Heart left ventricle (tissue), 16 donors: Measurements from ENCODE around the gene SLC9C1. TPM values are rescaled to one million over a fixed set of nuclear protein-coding genes. Genes with fewer than 3 reads are reported as not detected.

Source experiments
- ATAC-seq, 4 donors: fragments of 200-7000 bp; cut with Tn5 transposase; one replicate each; pipeline ENCODE4 v1.9.1; 2020 to 2022; ENCODE audit warnings: moderate library complexity in 4 of 4, mild to moderate bottlenecking in 3 of 4, moderate number of reproducible peaks in 1 of 4
- DNase-seq, 5 donors: peaks; one replicate each; pipeline ENCODE4 v3.0.0-alpha.2; 2020
- H3K27ac ChIP-seq, 12 donors: fragments of 200-600 bp; sonication (generic) in 4 of 12; one replicate each; pipeline versions ENCODE4 v1.5.0 to v1.8.0; 2016 to 2022; ENCODE audit warnings: mild to moderate bottlenecking in 2 of 12
- H3K27me3 ChIP-seq, 9 donors: fragments of 200-600 bp; sonication (generic) in 2 of 9; one replicate each; pipeline versions ENCODE4 v1.5.1 to v1.8.0; 2016 to 2022; ENCODE audit warnings: mild to moderate bottlenecking in 3 of 9
- H3K36me3 ChIP-seq, 9 donors: fragments of 200-600 bp; sonication (generic) in 2 of 9; one replicate each; pipeline versions ENCODE4 v1.5.0 to v1.8.0; 2018 to 2022; ENCODE audit warnings: mild to moderate bottlenecking in 2 of 9
- H3K4me1 ChIP-seq, 12 donors: fragments of 200-600 bp; sonication (generic) in 4 of 12; one replicate each; pipeline versions ENCODE4 v1.5.0 to v1.8.0; 2016 to 2022; ENCODE audit warnings: mild to moderate bottlenecking in 3 of 12
- H3K4me3 ChIP-seq, 12 donors: fragments of 200-600 bp; sonication (generic) in 4 of 12; one replicate each; pipeline versions ENCODE4 v1.5.0 to v1.8.0; 2017 to 2022; ENCODE audit warnings: mild to moderate bottlenecking in 9 of 12, moderate library complexity in 4 of 12
- H3K9me3 ChIP-seq, 12 donors: fragments of 200-600 bp; sonication (generic) in 4 of 12; one replicate each; pipeline versions ENCODE4 v1.5.0 to v1.8.0; 2016 to 2022; ENCODE audit warnings: mild to moderate bottlenecking in 1 of 12
- POLR2A ChIP-seq, 2 donors: fragments of 450-650 bp; IDR thresholded peaks; one replicate each; pipeline ENCODE4 v1.6.1; 2017; ENCODE audit warnings: antibody characterized with exemption in 2 of 2, mild to moderate bottlenecking in 2 of 2, moderate library complexity in 2 of 2
- WGBS, 4 donors: extraction: QIAGEN DNeasy Blood & Tissue Kit in 2 of 4; methylation state at CpG; one replicate each; pipeline versions ENCODE4 v1.1.5 to v1.1.7; 2013 to 2018; 5-methylcytosine and 5-hydroxymethylcytosine counted together
- intact Hi-C, 10 donors: fragments of 100-400 bp; cut with DNase I; formaldehyde crosslinking; loops; one replicate each; pipeline versions ENCODE4 v1.11.1 to v1.14.2; 2022
- microRNA counts, 2 donors: library from miRNA; unstranded; fragments of <30 nt; microRNA quantifications; one replicate each; lab custom pipeline; 2016
- microRNA-seq, 4 donors: library from miRNA; unstranded; fragments of <30 nt; microRNA quantifications; one replicate each; pipeline versions ENCODE4 to v1.2.0, GENCODE V29; 2017 to 2020
- polyA plus RNA-seq, 2 donors: library from polyadenylated mRNA; stranded (reverse); fragments of 200-250 nt; gene quantifications; one replicate each; pipeline ENCODE4 v1.2.3, GENCODE V29; 2013
- total RNA-seq, 9 donors: library from RNA; depleted of rRNA in 2 of 9; stranded (reverse); fragments of >200 nt in 2 of 9; fragmentation: NEBNext Ultra II Directional in 3 of 9; extraction: Animal tissue kit (Norgen Biotek cat#: 25700) in 3 of 9; gene quantifications; one replicate each; pipeline versions ENCODE4 v1.1.0 to v1.2.4, GENCODE V29; 2016 to 2023
- TF ChIP-seq, protein P1 (sequence below), 12 donors: fragments of 200-600 bp; sonication (generic) in 4 of 12; IDR thresholded peaks; one replicate each; pipeline versions ENCODE4 v1.5.0 to v1.8.0; 2018 to 2022; ENCODE audit warnings: antibody characterized with exemption in 12 of 12, mild to moderate bottlenecking in 5 of 12
- donor health status: ischemic (EF 13 %, LVEDD 7.1; RV severe dilation, severe dysfunction).
- donor health status: healthy with polysubstance abuse.
- donor health status: DM: no; HTN: yes; CAD: no.
- donor health status: DM: no; HTN: no; CAD: no.
- donor health status: ischemic (EF 25% LVEDD 6.9; RV normal size, moderate dysfunction).
- donor health status: ischemic (EF 25% LVEDD 5.7; RV mildly dilated, moderate dysfunction).
- donor health status: healthy.
- donor health status: DM: yes; HTN: yes; CAD: no.
- donor health status: ischemic (EF 35%, LVEDD 5.7; RV mildly dilated, moderate dysfunction).
- donor health status: nonischemic (EF 11% LVEDD 7.7; RV severe dilation, severe dysfunction).
- donor health status: DM: yes; HTN: yes; CAD: no.
- donor health status: PGD.
- donor health status: ischemic (EF 29% LVEDD 5.4; RV normal size, mild dysfunction).
- donor health status: nonischemic (EF 23%, LVEDD 6.1; RV moderate dilation, normal function).

The SLC9C1 gene
- total and polyA plus RNA-seq, 11 donors: 0.11 to 3.8 (median 1.4) TPM

DNA sequence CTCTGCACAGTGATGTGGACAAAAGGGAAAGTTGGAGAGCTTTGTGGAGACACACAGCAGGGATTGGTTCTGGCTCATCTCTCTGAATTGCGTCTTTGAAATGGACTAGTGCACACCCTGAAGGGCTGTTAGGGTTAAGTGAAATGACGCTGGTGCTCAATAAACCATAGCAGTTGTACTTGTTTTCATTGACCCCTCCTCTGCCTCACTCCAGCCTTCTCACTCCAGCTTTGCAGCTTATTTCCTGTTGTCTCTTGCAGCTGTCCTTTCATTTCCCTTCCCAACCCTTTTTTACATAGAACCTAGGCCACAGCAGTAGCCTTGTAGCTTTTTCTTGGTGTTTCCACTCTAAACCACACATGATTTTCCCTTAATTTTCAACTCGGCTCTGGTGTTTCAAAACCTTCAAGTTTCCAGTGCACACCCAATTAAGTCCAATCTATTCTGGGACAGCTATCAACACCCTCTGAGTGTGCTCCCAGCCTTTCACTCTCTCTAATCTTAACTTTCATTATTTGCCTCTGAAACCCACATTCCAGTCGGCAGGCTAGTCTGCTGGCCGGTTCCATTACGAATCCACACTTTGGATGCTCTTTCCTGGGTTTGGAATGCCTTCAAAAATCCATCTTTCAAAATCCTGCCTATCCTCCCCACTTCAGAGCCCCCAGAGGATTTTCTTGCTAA, 201.4 kb downstream of the SLC9C1 start:
- ATAC-seq (peak; percentile 75 to 80 (median 78)), DNase-seq (no peak)
- Histone ChIP-seq H3K4me3 (peak overlapping the region in 8 of 12 donors; percentile 0 to 32 (median 12)), H3K9me3 (no peaks in the 10 kb centered on the region), H3K27ac (peak overlapping the region in 11 of 12 donors; percentile 36 to 79 (median 67)), H3K4me1 (peaks cover 0 to 35% (median 23%) of the 10 kb centered on the region in 12 donors), H3K36me3 (no peaks in the 10 kb centered on the region), H3K27me3 (peaks cover 0 to 23% (median 0%) of the 10 kb centered on the region in 9 donors)
- intact Hi-C loops: no loop called here
- WGBS, 4 donors: 23 to 38% (median 32%) methylated on average over 6 of the region's 6 CpGs
- TF ChIP-seq POLR2A (IDR thresholded peaks at IDR 0.05): no peak
- TF ChIP-seq, protein P1, sequence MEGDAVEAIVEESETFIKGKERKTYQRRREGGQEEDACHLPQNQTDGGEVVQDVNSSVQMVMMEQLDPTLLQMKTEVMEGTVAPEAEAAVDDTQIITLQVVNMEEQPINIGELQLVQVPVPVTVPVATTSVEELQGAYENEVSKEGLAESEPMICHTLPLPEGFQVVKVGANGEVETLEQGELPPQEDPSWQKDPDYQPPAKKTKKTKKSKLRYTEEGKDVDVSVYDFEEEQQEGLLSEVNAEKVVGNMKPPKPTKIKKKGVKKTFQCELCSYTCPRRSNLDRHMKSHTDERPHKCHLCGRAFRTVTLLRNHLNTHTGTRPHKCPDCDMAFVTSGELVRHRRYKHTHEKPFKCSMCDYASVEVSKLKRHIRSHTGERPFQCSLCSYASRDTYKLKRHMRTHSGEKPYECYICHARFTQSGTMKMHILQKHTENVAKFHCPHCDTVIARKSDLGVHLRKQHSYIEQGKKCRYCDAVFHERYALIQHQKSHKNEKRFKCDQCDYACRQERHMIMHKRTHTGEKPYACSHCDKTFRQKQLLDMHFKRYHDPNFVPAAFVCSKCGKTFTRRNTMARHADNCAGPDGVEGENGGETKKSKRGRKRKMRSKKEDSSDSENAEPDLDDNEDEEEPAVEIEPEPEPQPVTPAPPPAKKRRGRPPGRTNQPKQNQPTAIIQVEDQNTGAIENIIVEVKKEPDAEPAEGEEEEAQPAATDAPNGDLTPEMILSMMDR (IDR thresholded peaks at IDR 0.05): no peak

DNA sequence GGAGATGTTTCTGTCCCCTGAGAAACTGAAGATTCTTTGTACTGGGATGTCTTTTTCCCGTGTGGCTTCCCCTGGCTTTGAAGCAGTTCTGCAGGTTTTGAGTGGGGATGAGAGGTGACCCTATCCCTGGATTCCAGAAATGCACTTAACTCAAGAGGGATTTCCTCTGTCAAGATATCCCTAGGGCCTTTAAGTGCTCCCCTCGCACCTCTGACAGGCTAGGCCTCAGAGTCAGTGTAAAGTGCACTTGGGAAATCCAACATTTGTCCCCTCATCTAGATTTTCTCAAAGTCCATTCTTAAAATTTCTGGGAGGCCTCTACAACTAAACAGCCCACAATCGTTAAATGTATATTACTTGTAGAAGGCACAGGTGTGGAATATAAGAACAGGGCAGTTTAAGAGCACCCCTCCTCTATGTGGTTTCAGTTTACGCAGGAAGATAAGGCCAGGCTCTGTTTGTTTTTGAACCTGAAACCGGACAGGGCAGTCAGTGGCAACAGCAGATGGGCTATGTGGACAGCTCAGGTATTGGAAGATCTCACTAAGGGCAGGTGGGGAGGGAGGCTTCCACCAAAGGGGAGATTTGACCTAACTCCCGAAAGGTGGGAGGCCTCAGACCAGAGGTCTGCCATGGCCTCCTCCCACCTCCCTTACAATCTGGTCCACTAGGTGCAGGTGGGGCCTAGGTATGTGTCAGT, 203.0 kb downstream of the SLC9C1 start:
- no peak for DNase-seq
- Histone ChIP-seq H3K27ac (peak overlapping the region in 3 of 12 donors; percentile 5 to 79 (median 24)), H3K36me3 (no peaks in the 10 kb centered on the region), H3K9me3 (no peaks in the 10 kb centered on the region), H3K4me1 (peaks cover 0 to 42% (median 31%) of the 10 kb centered on the region in 12 donors), H3K27me3 (peaks cover 0 to 26% (median 0%) of the 10 kb centered on the region in 9 donors), H3K4me3 (no peak overlapping the region)
- no peak for TF ChIP-seq POLR2A (IDR thresholded peaks at IDR 0.05)
- TF ChIP-seq, protein P1 (IDR thresholded peaks at IDR 0.05): no peak
- WGBS, 4 donors: 57 to 69% (median 66%) methylated on average over 5 to 6 of the region's 6 CpGs
- ATAC-seq: no peak
- intact Hi-C loops: no loop called here

MicroRNAs within 50 kb of the gene (microRNA counts, 767-probe panel; counts per million panel counts)
- microRNA hsa-miR-567 (lab: Ali Mortazavi, UCI): 0 to 71.6 counts per million in 2 donors

Small RNA genes within 50 kb of the gene (microRNA-seq; reads per million reads assigned to microRNA genes)
- gene MIR567: 0 reads per million in 4 donors

Other genes with a start within 250 kb of the SLC9C1 start
- gene C3orf52, start 207.8 kb downstream of the SLC9C1 start, total RNA-seq: 1 to 10 TPM; 1.4 to 7.8 (median 4.9) TPM
- gene C3orf52, start 207.8 kb downstream of the SLC9C1 start, polyA plus RNA-seq: 1 to 10 TPM; 2.0 to 9.6 TPM
- gene GCSAM, start 161.0 kb downstream of the SLC9C1 start, total RNA-seq: under 1 TPM in 2 of 9 donors, not detected in 7; 0.27 to 0.59 TPM
- under 1 TPM in 1 of 2 donors, not detected in 1; 0.12 TPM for gene GCSAM, start 161.0 kb downstream of the SLC9C1 start, polyA plus RNA-seq
- 10 to 100 TPM in 1 of 9 donors, 1 to 10 TPM in 3, under 1 TPM in 5; 0.26 to 23.9 (median 0.81) TPM for gene CD200, start 38.9 kb upstream of the SLC9C1 start, total RNA-seq
- under 1 TPM; 0.38 to 0.94 TPM for gene CD200, start 38.9 kb upstream of the SLC9C1 start, polyA plus RNA-seq
- gene BTLA, start 205.3 kb upstream of the SLC9C1 start, total RNA-seq: under 1 TPM in 3 of 9 donors, not detected in 6; 0.20 to 0.80 (median 0.29) TPM
- not detected for gene BTLA, start 205.3 kb upstream of the SLC9C1 start, polyA plus RNA-seq